ENCODE data around the gene DDX4. TPM values are rescaled to one million over a fixed set of nuclear protein-coding genes. Genes with fewer than 3 reads are reported as not detected.

The DDX4 gene
- total and polyA plus RNA-seq, 2 donors (not counting 1 experiment from before 2014, with no cell fraction given) = not detected

DNA sequence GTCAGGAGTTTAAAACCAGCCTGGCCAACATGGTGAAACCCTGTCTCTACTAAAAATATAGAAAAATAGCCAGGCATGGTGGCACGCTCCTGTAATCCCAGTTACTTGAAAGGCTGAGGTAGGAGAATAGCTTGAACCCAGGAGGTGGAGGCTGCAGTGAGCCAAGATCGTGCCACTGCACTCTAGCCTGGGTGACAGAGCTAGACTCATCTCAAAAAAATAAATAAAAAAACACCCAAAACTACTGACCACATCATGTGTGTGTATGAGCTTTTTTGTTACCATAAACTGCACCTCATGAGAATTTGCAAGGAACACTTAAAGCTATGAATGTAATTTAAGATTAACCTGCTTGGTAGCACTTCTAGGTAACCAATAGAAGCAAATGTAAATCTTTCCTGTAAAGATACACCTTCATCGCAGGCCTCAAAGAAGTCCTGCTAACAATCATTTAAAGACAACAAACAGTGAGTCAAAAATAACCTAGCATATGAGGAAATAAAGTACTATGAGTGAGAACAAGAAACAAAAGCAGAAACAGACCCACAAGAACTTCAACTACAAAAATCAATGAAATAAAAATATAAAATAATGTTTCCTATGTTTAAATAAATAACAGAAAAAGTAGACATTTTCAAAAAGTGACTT lies 38.7 kb upstream of the DDX4 start:
- Histone ChIP-seq H3K27me3 (replicated peaks in 1 of 4; ENCODE audit: control extremely low read depth in 1 of 4, control insufficient read depth in 3 of 4, insufficient read depth in 4 of 4, low read length in 3 of 4) (no peaks in the 10 kb centered on the region), H3K36me3 (replicated peaks in 1 of 2; ENCODE audit: control extremely low read depth in 1 of 2, control insufficient read depth in 1 of 2, extremely low read depth in 1 of 2, insufficient read depth in 2 of 2, low read length in 1 of 2) (peaks cover 0 to 1% of the 10 kb centered on the region in 2 experiments), H4K20me1 (ENCODE audit: control insufficient read depth, insufficient read depth, low read length, poor library complexity, severe bottlenecking) (no peaks in the 10 kb centered on the region), H3K27ac (ENCODE audit: low read length in 2 of 2) (no peak overlapping the region), H3K4me3 (ENCODE audit: control extremely low read depth in 1 of 5, extremely low read depth in 1 of 5, insufficient read depth in 1 of 5, low read depth in 2 of 5, low read length in 4 of 5) (no peak overlapping the region), H3K9ac (ENCODE audit: low read length) (no peak overlapping the region), H3K4me2 (replicated peaks; ENCODE audit: low read depth, low read length, poor library complexity, severe bottlenecking) (no peak overlapping the region), H3K79me2 (ENCODE audit: control insufficient read depth, insufficient read depth, low read length) (peaks cover 13% of the 10 kb centered on the region), H3K9me3 (ENCODE audit: control extremely low read depth in 1 of 3, control insufficient read depth in 2 of 3, insufficient read depth in 1 of 3, low read length in 2 of 3) (no peaks in the 10 kb centered on the region), H3K4me1 (ENCODE audit: control insufficient read depth in 2 of 2, insufficient read depth in 2 of 2, low read length in 2 of 2) (peaks cover 6 to 8% of the 10 kb centered on the region in 2 donors), H2AFZ (ENCODE audit: insufficient read depth, low read depth, low read length, poor library complexity, severe bottlenecking) (no peak overlapping the region)
- POLR2A ChIA-PET = no interaction called here
- no peak for TF ChIP-seq EZH2 (IDR thresholded peaks at IDR 0.05; ENCODE audit: borderline replicate concordance, insufficient read depth, low read depth, low read length, poor library complexity, severe bottlenecking)
- TF ChIP-seq CTCF (IDR thresholded peaks at IDR 0.05) = no peak
- DNase-seq (no peak), ATAC-seq (ENCODE audit: low read depth) (no peak)
- Mint-ChIP-seq H3K9me3 (ENCODE audit: insufficient read depth) (no peaks in the 10 kb centered on the region), H3K27me3 (no peaks in the 10 kb centered on the region), H3K27ac (no peak overlapping the region), H3K4me1 (peaks cover 16% of the 10 kb centered on the region), H3K4me3 (no peak overlapping the region)
- CTCF ChIA-PET = interaction anchor here (1.5 to 1.7 kb wide), 2 partner anchors 8 to 527 kb away, joined by 5 read pairs; no protein-coding TSS in a partner anchor
- intact Hi-C loops (cut with micrococcal nuclease) = no loop called here
- WGBS (ENCODE audit: insufficient coverage) = 100% methylated on average over 1 of the region's 3 CpGs

DNA sequence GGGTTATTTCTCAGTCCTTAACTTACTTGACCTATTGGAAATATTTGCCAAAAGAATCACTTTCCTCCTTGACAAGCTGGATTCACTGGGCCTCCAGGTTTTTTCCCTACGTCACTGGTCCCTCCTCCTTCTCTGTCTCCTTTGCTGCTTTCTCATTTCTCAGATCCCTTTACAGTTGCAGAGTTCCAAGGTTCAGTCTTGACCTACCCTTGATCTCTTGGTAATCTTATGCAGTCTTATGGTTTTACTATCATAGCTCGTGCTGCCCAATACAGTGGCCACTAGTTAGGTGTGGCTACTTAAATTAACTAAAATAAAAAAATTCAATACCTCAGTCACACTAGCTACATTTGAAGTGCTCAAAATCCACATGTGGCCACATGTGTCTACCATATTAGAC lies 37.1 kb upstream of the DDX4 start:
- H3K27ac ChIP-seq (ENCODE audit: low read length in 2 of 2) = no peak overlapping the region
- H2AFZ ChIP-seq (ENCODE audit: insufficient read depth, low read depth, low read length, poor library complexity, severe bottlenecking) = no peak overlapping the region
- POLR2A ChIA-PET = no interaction called here
- H3K79me2 ChIP-seq (ENCODE audit: control insufficient read depth, insufficient read depth, low read length) = peaks cover 13% of the 10 kb centered on the region
- H4K20me1 ChIP-seq (ENCODE audit: control insufficient read depth, insufficient read depth, low read length, poor library complexity, severe bottlenecking) = no peaks in the 10 kb centered on the region
- no peak for DNase-seq
- no peak for TF ChIP-seq EZH2 (IDR thresholded peaks at IDR 0.05; ENCODE audit: borderline replicate concordance, insufficient read depth, low read depth, low read length, poor library complexity, severe bottlenecking)
- TF ChIP-seq CTCF (IDR thresholded peaks at IDR 0.05) = no peak
- H3K9me3 ChIP-seq (ENCODE audit: control extremely low read depth in 1 of 3, control insufficient read depth in 2 of 3, insufficient read depth in 1 of 3, low read length in 2 of 3) = no peaks in the 10 kb centered on the region
- intact Hi-C loops (cut with micrococcal nuclease) = no loop called here
- H3K36me3 ChIP-seq (replicated peaks in 1 of 2; ENCODE audit: control extremely low read depth in 1 of 2, control insufficient read depth in 1 of 2, extremely low read depth in 1 of 2, insufficient read depth in 2 of 2, low read length in 1 of 2) = peaks cover 0 to 1% of the 10 kb centered on the region in 2 experiments
- 100% methylated on average over 1 of the region's 2 CpGs for WGBS (ENCODE audit: insufficient coverage)
- CTCF ChIA-PET = interaction anchor here (1.2 to 1.5 kb wide), 2 partner anchors 9 kb away, joined by 5 read pairs; no protein-coding TSS in a partner anchor
- H3K4me1 Mint-ChIP-seq = peaks cover 16% of the 10 kb centered on the region
- H3K27me3 ChIP-seq (replicated peaks in 1 of 4; ENCODE audit: control extremely low read depth in 1 of 4, control insufficient read depth in 3 of 4, insufficient read depth in 4 of 4, low read length in 3 of 4) = no peaks in the 10 kb centered on the region
- H3K27me3 Mint-ChIP-seq = no peaks in the 10 kb centered on the region
- H3K4me3 ChIP-seq (ENCODE audit: control extremely low read depth in 1 of 5, extremely low read depth in 1 of 5, insufficient read depth in 1 of 5, low read depth in 2 of 5, low read length in 4 of 5) = no peak overlapping the region
- H3K4me2 ChIP-seq (replicated peaks; ENCODE audit: low read depth, low read length, poor library complexity, severe bottlenecking) = no peak overlapping the region
- no peak overlapping the region for H3K4me3 Mint-ChIP-seq
- peaks cover 6 to 8% of the 10 kb centered on the region in 2 donors for H3K4me1 ChIP-seq (ENCODE audit: control insufficient read depth in 2 of 2, insufficient read depth in 2 of 2, low read length in 2 of 2)
- ATAC-seq (ENCODE audit: low read depth) = no peak
- no peak overlapping the region for H3K9ac ChIP-seq (ENCODE audit: low read length)
- no peak overlapping the region for H3K27ac Mint-ChIP-seq
- H3K9me3 Mint-ChIP-seq (ENCODE audit: insufficient read depth) = no peaks in the 10 kb centered on the region

All from B cell (primary cell).